ENCODE data around the gene TET3.

TET3 gene

GRCh38 chr2:73983322-73984202, 1.1 kb upstream of the TET3 start:
- Histone ChIP-seq H3K27ac (ENCODE audit: low read length) (peak overlapping the region; percentile 79), H3K4me1 (ENCODE audit: low read length) (peaks cover 70% of the 10 kb centered on the region)

GRCh38 chr2:73984922-73985307, 205 bp downstream of the TET3 start:
- H2AFZ ChIP-seq (ENCODE audit: low read depth, low read length): no peak overlapping the region
- TF ChIP-seq EZH2phosphoT487 (IDR thresholded peaks at IDR 0.05; ENCODE audit: low read depth): no peak
- no peak for TF ChIP-seq CTCF (IDR thresholded peaks at IDR 0.05; ENCODE audit: low read depth, low read length)
- H3K27ac ChIP-seq (ENCODE audit: low read length): peak overlapping the region; percentile 79
- peaks cover 65% of the 10 kb centered on the region for H3K79me2 ChIP-seq (ENCODE audit: low read length)
- H3K27me3 ChIP-seq (ENCODE audit: low read depth, low read length): no peaks in the 10 kb centered on the region
- H3K4me2 ChIP-seq (ENCODE audit: low read length): no peak overlapping the region; the same call in 1 of the 2 replicates
- peak overlapping the region; percentile 82 for H3K4me3 ChIP-seq (ENCODE audit: low read length)
- H3K9ac ChIP-seq (ENCODE audit: low read length): peak overlapping the region; percentile 89; the same call in 1 of the 2 replicates
- peaks cover 69% of the 10 kb centered on the region for H3K4me1 ChIP-seq (ENCODE audit: low read length)
- no peaks in the 10 kb centered on the region for H3K9me3 ChIP-seq (ENCODE audit: insufficient read depth, low read length)
- peaks cover 40% of the 10 kb centered on the region for H4K20me1 ChIP-seq (ENCODE audit: insufficient read depth, low read length)
- H3K36me3 ChIP-seq (replicated peaks; ENCODE audit: low read depth, low read length): peaks cover 41% of the 10 kb centered on the region

More at GRCh38 chr2:73983322-73984202, 1.1 kb upstream of the TET3 start:
- peaks cover 27% of the 10 kb centered on the region for H4K20me1 ChIP-seq (ENCODE audit: insufficient read depth, low read length)
- peak overlapping the region; percentile 89 for H3K9ac ChIP-seq (ENCODE audit: low read length)
- H3K4me2 ChIP-seq (ENCODE audit: low read length): peak overlapping the region; percentile 97
- H3K36me3 ChIP-seq (replicated peaks; ENCODE audit: low read depth, low read length): peaks cover 28% of the 10 kb centered on the region
- TF ChIP-seq EZH2phosphoT487 (IDR thresholded peaks at IDR 0.05; ENCODE audit: low read depth) (no peak), CTCF (IDR thresholded peaks at IDR 0.05; ENCODE audit: low read depth, low read length) (no peak)
- peak overlapping the region; percentile 82 for H3K4me3 ChIP-seq (ENCODE audit: low read length)
- H2AFZ ChIP-seq (ENCODE audit: low read depth, low read length): no peak overlapping the region
- no peaks in the 10 kb centered on the region for H3K9me3 ChIP-seq (ENCODE audit: insufficient read depth, low read length)
- H3K27me3 ChIP-seq (ENCODE audit: low read depth, low read length): no peaks in the 10 kb centered on the region
- H3K79me2 ChIP-seq (ENCODE audit: low read length): peaks cover 52% of the 10 kb centered on the region

- peaks cover 71% of the 10 kb centered on the region for H3K79me2 ChIP-seq (ENCODE audit: low read length)
- H4K20me1 ChIP-seq (ENCODE audit: insufficient read depth, low read length): peaks cover 46% of the 10 kb centered on the region
- H3K27ac ChIP-seq (ENCODE audit: low read length): peak overlapping the region; percentile 79
- no peaks in the 10 kb centered on the region for H3K27me3 ChIP-seq (ENCODE audit: low read depth, low read length)
- peak overlapping the region; percentile 89 for H3K9ac ChIP-seq (ENCODE audit: low read length)
- H3K36me3 ChIP-seq (replicated peaks; ENCODE audit: low read depth, low read length): peaks cover 47% of the 10 kb centered on the region
- H3K4me3 ChIP-seq (ENCODE audit: low read length): peak overlapping the region; percentile 82
- peaks cover 64% of the 10 kb centered on the region for H3K4me1 ChIP-seq (ENCODE audit: low read length)
- TF ChIP-seq CTCF (IDR thresholded peaks at IDR 0.05; ENCODE audit: low read depth, low read length) (no peak), EZH2phosphoT487 (IDR thresholded peaks at IDR 0.05; ENCODE audit: low read depth) (no peak)
- no peak overlapping the region for H2AFZ ChIP-seq (ENCODE audit: low read depth, low read length)
- no peaks in the 10 kb centered on the region for H3K9me3 ChIP-seq (ENCODE audit: insufficient read depth, low read length)
- H3K4me2 ChIP-seq (ENCODE audit: low read length): peak overlapping the region; percentile 99
Measured at GRCh38 chr2:73985308-73986084, 786 bp downstream of the TET3 start.

All from OCI-LY3 (cell line).